SK-N-SH (cell line): Measurements from ENCODE around the gene CFHR3.
A peak's percentile ranks its signal among the peaks of the same experiment; 100 is the strongest.
"Not testable (repeated sequence)": the region's sequence is repeated elsewhere in the genome, so short reads cannot be mapped to it uniquely, and the experiment has no call there.

ENCODE experiments used
- CTCF ChIP-seq: fragments of 200-600 bp; sonication (generic); IDR thresholded peaks from 2 replicates; pipeline ENCODE4 v1.6.1; 2017; ENCODE audit warnings: antibody characterized with exemption, mild to moderate bottlenecking, moderate library complexity
- EP300 ChIP-seq, 2 experiments: IDR thresholded peaks; 2 replicates each; pipeline versions ENCODE4 v1.4.0 to v1.6.1; 2012; ENCODE audit warnings: borderline replicate concordance in 1 of 2, low read depth in 1 of 2, low read length in 1 of 2
- NRF1 ChIP-seq: IDR thresholded peaks from 2 replicates; pipeline ENCODE4 v1.6.1; 2012; ENCODE audit warnings: low read depth, mild to moderate bottlenecking, low read length
- RAD21 ChIP-seq: IDR thresholded peaks from 2 replicates; pipeline ENCODE4 v1.6.1; 2012; ENCODE audit warnings: mild to moderate bottlenecking, low read length
- REST ChIP-seq: IDR thresholded peaks from 2 replicates; pipeline ENCODE4 v1.6.1; 2012; ENCODE audit warnings: mild to moderate bottlenecking, low read depth, low read length, moderate library complexity
- TEAD4 ChIP-seq: IDR thresholded peaks from 2 replicates; pipeline ENCODE4 v1.4.0; 2012; ENCODE audit warnings: mild to moderate bottlenecking, borderline replicate concordance; ENCODE audit not compliant: insufficient read depth

- TF ChIP-seq CTCF (peak; percentile 63), RAD21 (peak; percentile 49)
- not testable (repeated sequence) for TF ChIP-seq NRF1; REST; EP300 (IDR thresholded peaks at IDR 0.05; ENCODE audit: borderline replicate concordance in 1 of 2, low read depth in 1 of 2, low read length in 1 of 2); TEAD4
Measured at GRCh38 chr1:196743244-196743643, 31.4 kb upstream of the CFHR3 start.
